Measurements from ENCODE around the gene RPL37. TPM values are rescaled to one million over a fixed set of nuclear protein-coding genes. Genes with fewer than 3 reads are reported as not detected.

Gene RPL37
- total and polyA plus RNA-seq, 2 donors (not counting 1 experiment from before 2014, with no cell fraction given) = 881 to 2,414 TPM

- Histone ChIP-seq H3K4me3 (replicated peaks in 1 of 4; ENCODE audit: control extremely low read depth in 1 of 4, insufficient read depth in 1 of 4, low read depth in 3 of 4, low read length in 4 of 4) (peak within 1 kb of the TSS; percentile 38 to 77 (median 66)), H3K79me2 (ENCODE audit: control insufficient read depth, insufficient read depth, low read length) (no peaks in the 10 kb centered on the region), H3K36me3 (ENCODE audit: control insufficient read depth, insufficient read depth, low read length) (no peaks in the 10 kb centered on the region), H3K27ac (ENCODE audit: insufficient read depth, low read length) (peak within 1 kb of the TSS; percentile 87), H3K9ac (ENCODE audit: insufficient read depth, low read length) (peak within 1 kb of the TSS; percentile 64), H3K27me3 (ENCODE audit: control insufficient read depth, insufficient read depth, low read length) (no peaks in the 10 kb centered on the region), H4K20me1 (ENCODE audit: control insufficient read depth, extremely low read depth, insufficient read depth, low read length) (no peaks in the 10 kb centered on the region), H3K9me3 (ENCODE audit: control insufficient read depth, insufficient read depth, low read depth, low read length) (no peaks in the 10 kb centered on the region), H3K4me2 (ENCODE audit: extremely low read depth, insufficient read depth, low read length) (peak within 1 kb of the TSS; percentile 90), H3K4me1 (ENCODE audit: control insufficient read depth, extremely low read depth, insufficient read depth, low read length) (no peaks in the 10 kb centered on the region), H2AFZ (ENCODE audit: low read length) (peak within 1 kb of the TSS; percentile 65)
- TF ChIP-seq, protein P1, sequence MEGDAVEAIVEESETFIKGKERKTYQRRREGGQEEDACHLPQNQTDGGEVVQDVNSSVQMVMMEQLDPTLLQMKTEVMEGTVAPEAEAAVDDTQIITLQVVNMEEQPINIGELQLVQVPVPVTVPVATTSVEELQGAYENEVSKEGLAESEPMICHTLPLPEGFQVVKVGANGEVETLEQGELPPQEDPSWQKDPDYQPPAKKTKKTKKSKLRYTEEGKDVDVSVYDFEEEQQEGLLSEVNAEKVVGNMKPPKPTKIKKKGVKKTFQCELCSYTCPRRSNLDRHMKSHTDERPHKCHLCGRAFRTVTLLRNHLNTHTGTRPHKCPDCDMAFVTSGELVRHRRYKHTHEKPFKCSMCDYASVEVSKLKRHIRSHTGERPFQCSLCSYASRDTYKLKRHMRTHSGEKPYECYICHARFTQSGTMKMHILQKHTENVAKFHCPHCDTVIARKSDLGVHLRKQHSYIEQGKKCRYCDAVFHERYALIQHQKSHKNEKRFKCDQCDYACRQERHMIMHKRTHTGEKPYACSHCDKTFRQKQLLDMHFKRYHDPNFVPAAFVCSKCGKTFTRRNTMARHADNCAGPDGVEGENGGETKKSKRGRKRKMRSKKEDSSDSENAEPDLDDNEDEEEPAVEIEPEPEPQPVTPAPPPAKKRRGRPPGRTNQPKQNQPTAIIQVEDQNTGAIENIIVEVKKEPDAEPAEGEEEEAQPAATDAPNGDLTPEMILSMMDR (conservative IDR thresholded peaks at IDR 0.05 in 1 of 2, IDR thresholded peaks at IDR 0.05 in 1 of 2; ENCODE audit: low read depth in 1 of 2, low read length in 2 of 2) = peak in 1 of 2 donors; percentile 15
- no peak for TF ChIP-seq EZH2 (IDR thresholded peaks at IDR 0.05; ENCODE audit: low read length, missing control alignments)
- peak in 1 of 2 donors; percentile 67 for DNase-seq (ENCODE audit: low read depth in 2 of 2)
Measured at GRCh38 chr5:40841068-40841805, 6.2 kb upstream of the RPL37 start, which contains the start of gene CARD6. Gene CARD6, plus strand, starts transcription at chr5:40841367. Its CDS starts 16 bp downstream, at chr5:40841383.

- Histone ChIP-seq H3K4me2 (ENCODE audit: extremely low read depth, insufficient read depth, low read length) (no peak overlapping the region), H3K79me2 (ENCODE audit: control insufficient read depth, insufficient read depth, low read length) (peaks cover 19% of the 10 kb centered on the region), H3K9me3 (ENCODE audit: control insufficient read depth, insufficient read depth, low read depth, low read length) (no peaks in the 10 kb centered on the region), H3K4me3 (replicated peaks in 1 of 4; ENCODE audit: control extremely low read depth in 1 of 4, insufficient read depth in 1 of 4, low read depth in 3 of 4, low read length in 4 of 4) (no peak overlapping the region), H3K9ac (ENCODE audit: insufficient read depth, low read length) (no peak overlapping the region), H3K27ac (ENCODE audit: insufficient read depth, low read length) (no peak overlapping the region), H3K36me3 (ENCODE audit: control insufficient read depth, insufficient read depth, low read length) (peaks cover 8% of the 10 kb centered on the region), H4K20me1 (ENCODE audit: control insufficient read depth, extremely low read depth, insufficient read depth, low read length) (peaks cover 2% of the 10 kb centered on the region), H3K4me1 (ENCODE audit: control insufficient read depth, extremely low read depth, insufficient read depth, low read length) (peaks cover 2% of the 10 kb centered on the region), H2AFZ (ENCODE audit: low read length) (no peak overlapping the region), H3K27me3 (ENCODE audit: control insufficient read depth, insufficient read depth, low read length) (no peaks in the 10 kb centered on the region)
- TF ChIP-seq EZH2 (IDR thresholded peaks at IDR 0.05; ENCODE audit: low read length, missing control alignments) = no peak
- TF ChIP-seq, protein P1 (conservative IDR thresholded peaks at IDR 0.05 in 1 of 2, IDR thresholded peaks at IDR 0.05 in 1 of 2; ENCODE audit: low read depth in 1 of 2, low read length in 2 of 2) = no peak
- DNase-seq (ENCODE audit: low read depth in 2 of 2) = no peak
Measured at GRCh38 chr5:40838086-40838485, 3.1 kb upstream of the RPL37 start.

DNA sequence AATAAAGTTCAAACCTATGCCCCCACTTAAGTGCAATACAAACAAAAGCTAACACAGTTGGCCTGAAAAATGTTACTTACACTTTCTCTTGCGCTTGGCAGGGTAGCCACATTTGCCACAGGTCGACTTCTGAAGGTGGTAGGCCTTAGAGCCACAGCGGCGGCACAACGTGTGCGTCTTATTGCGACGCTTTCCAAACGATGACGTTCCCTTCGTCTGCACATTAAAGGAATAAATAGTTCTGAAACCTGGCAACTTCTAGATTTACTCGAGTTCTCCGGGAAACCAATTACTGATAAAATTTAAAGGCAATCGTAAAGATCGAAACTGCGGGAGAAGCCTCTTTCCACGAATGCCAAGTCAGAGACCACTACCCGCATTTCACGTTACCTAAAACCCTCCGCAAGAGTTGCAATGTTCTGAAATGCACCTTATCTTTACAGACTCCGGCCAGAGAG lies 602 bp downstream of the RPL37 start:
- Histone ChIP-seq H3K36me3 (ENCODE audit: control insufficient read depth, insufficient read depth, low read length) (peaks cover 16% of the 10 kb centered on the region), H3K27me3 (ENCODE audit: control insufficient read depth, insufficient read depth, low read length) (no peaks in the 10 kb centered on the region), H3K79me2 (ENCODE audit: control insufficient read depth, insufficient read depth, low read length) (peaks cover 49% of the 10 kb centered on the region), H3K4me1 (ENCODE audit: control insufficient read depth, extremely low read depth, insufficient read depth, low read length) (peaks cover 6% of the 10 kb centered on the region), H3K9ac (ENCODE audit: insufficient read depth, low read length) (peak overlapping the region; percentile 92), H3K9me3 (ENCODE audit: control insufficient read depth, insufficient read depth, low read depth, low read length) (no peaks in the 10 kb centered on the region), H3K4me2 (ENCODE audit: extremely low read depth, insufficient read depth, low read length) (peak overlapping the region; percentile 94), H3K27ac (ENCODE audit: insufficient read depth, low read length) (peak overlapping the region; percentile 90), H2AFZ (ENCODE audit: low read length) (no peak overlapping the region), H4K20me1 (ENCODE audit: control insufficient read depth, extremely low read depth, insufficient read depth, low read length) (peaks cover 4% of the 10 kb centered on the region), H3K4me3 (replicated peaks in 1 of 4; ENCODE audit: control extremely low read depth in 1 of 4, insufficient read depth in 1 of 4, low read depth in 3 of 4, low read length in 4 of 4) (peak overlapping the region; percentile 66 to 100 (median 89))
- TF ChIP-seq, protein P1 (conservative IDR thresholded peaks at IDR 0.05 in 1 of 2, IDR thresholded peaks at IDR 0.05 in 1 of 2; ENCODE audit: low read depth in 1 of 2, low read length in 2 of 2) = no peak
- no peak for TF ChIP-seq EZH2 (IDR thresholded peaks at IDR 0.05; ENCODE audit: low read length, missing control alignments)
- DNase-seq (ENCODE audit: low read depth in 2 of 2) = peak; percentile 43 to 49
